ENCODE data around the gene CYP26C1.

DNA sequence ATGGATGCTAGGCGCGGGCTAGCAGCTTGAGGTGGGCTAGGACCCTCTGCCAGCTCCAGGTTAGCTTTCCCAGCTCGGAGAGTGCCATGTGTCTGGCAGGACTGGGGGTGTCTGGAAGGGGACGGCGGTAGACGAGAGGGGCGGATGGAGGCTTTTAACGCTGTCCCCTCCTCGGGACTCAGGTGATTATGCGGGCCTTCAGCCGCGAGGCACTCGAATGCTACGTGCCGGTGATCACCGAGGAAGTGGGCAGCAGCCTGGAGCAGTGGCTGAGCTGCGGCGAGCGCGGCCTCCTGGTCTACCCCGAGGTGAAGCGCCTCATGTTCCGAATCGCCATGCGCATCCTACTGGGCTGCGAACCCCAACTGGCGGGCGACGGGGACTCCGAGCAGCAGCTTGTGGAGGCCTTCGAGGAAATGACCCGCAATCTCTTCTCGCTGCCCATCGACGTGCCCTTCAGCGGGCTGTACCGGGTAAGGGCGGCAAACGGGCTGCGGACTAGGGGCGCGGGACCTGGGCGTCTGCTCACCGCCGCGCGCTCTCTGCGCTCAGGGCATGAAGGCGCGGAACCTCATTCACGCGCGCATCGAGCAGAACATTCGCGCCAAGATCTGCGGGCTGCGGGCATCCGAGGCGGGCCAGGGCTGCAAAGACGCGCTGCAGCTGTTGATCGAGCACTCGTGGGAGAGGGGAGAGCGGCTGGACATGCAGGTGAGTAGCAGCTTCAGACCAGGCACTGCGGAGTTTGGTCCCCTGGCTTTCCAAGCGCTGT is 14.2 kb downstream of the CYP26C1 start:
- TF ChIP-seq, protein P1, sequence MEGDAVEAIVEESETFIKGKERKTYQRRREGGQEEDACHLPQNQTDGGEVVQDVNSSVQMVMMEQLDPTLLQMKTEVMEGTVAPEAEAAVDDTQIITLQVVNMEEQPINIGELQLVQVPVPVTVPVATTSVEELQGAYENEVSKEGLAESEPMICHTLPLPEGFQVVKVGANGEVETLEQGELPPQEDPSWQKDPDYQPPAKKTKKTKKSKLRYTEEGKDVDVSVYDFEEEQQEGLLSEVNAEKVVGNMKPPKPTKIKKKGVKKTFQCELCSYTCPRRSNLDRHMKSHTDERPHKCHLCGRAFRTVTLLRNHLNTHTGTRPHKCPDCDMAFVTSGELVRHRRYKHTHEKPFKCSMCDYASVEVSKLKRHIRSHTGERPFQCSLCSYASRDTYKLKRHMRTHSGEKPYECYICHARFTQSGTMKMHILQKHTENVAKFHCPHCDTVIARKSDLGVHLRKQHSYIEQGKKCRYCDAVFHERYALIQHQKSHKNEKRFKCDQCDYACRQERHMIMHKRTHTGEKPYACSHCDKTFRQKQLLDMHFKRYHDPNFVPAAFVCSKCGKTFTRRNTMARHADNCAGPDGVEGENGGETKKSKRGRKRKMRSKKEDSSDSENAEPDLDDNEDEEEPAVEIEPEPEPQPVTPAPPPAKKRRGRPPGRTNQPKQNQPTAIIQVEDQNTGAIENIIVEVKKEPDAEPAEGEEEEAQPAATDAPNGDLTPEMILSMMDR (IDR thresholded peaks at IDR 0.05): no peak
- no peak for TF ChIP-seq POLR2A (IDR thresholded peaks at IDR 0.05)

Measured in upper lobe of left lung (tissue), 4 donors.